ENCODE measurements around the gene BCDIN3D. TPM values are rescaled to one million over a fixed set of nuclear protein-coding genes. Genes with fewer than 3 reads are reported as not detected.
A peak's percentile ranks its signal among the peaks of the same experiment; 100 is the strongest.

BCDIN3D gene
- total and polyA plus RNA-seq, 8 donors: 2.0 to 4.8 (median 2.9) TPM

GRCh38 chr12:49823951-49824350 lies 19.0 kb downstream of the BCDIN3D start:
- intact Hi-C loops (cut with DNase I): no loop called here
- no peak for TF ChIP-seq CTCF (IDR thresholded peaks at IDR 0.05)
- no peaks in the 10 kb centered on the region for H3K9me3 ChIP-seq
- WGBS, 2 donors: 89 to 92% methylated on average over 6 of the region's 6 CpGs
- H3K27me3 ChIP-seq: no peaks in the 10 kb centered on the region
- H3K36me3 ChIP-seq: no peaks in the 10 kb centered on the region
- H3K27ac ChIP-seq: peak overlapping the region in 1 of 4 donors; percentile 57
- no peak overlapping the region for H3K4me3 ChIP-seq
- peaks cover 0 to 3% (median under 1%) of the 10 kb centered on the region in 3 donors for H3K4me1 ChIP-seq
- ATAC-seq (no peak), FAIRE-seq (no peak), DNase-seq (no peak)

GRCh38 chr12:49823350-49823749 lies 19.6 kb downstream of the BCDIN3D start:
- FAIRE-seq: no peak
- DNase-seq: no peak
- WGBS, 2 donors: 55 to 69% methylated on average over 1 of the region's 1 CpG

GRCh38 chr12:49821373-49822287 lies 21.3 kb downstream of the BCDIN3D start:
- H3K27me3 ChIP-seq: no peaks in the 10 kb centered on the region
- DNase-seq: no peak
- intact Hi-C loops (cut with DNase I): no loop called here
- no peaks in the 10 kb centered on the region for H3K9me3 ChIP-seq
- no peak overlapping the region for H3K4me3 ChIP-seq
- no peak for TF ChIP-seq CTCF (IDR thresholded peaks at IDR 0.05)
- no peak overlapping the region for H3K27ac ChIP-seq
- 84 to 85% methylated on average over 10 of the region's 10 CpGs for WGBS, 2 donors
- no peak for ATAC-seq
- H3K4me1 ChIP-seq: no peaks in the 10 kb centered on the region
- FAIRE-seq: no peak
- H3K36me3 ChIP-seq: no peaks in the 10 kb centered on the region

More at GRCh38 chr12:49823350-49823749, 19.6 kb downstream of the BCDIN3D start:
- Histone ChIP-seq H3K9me3 (no peaks in the 10 kb centered on the region), H3K36me3 (no peaks in the 10 kb centered on the region), H3K4me3 (no peak overlapping the region), H3K27me3 (no peaks in the 10 kb centered on the region), H3K27ac (no peak overlapping the region), H3K4me1 (no peaks in the 10 kb centered on the region)
- ATAC-seq: no peak
- no peak for TF ChIP-seq CTCF (IDR thresholded peaks at IDR 0.05)
- intact Hi-C loops (cut with DNase I): no loop called here

DNA sequence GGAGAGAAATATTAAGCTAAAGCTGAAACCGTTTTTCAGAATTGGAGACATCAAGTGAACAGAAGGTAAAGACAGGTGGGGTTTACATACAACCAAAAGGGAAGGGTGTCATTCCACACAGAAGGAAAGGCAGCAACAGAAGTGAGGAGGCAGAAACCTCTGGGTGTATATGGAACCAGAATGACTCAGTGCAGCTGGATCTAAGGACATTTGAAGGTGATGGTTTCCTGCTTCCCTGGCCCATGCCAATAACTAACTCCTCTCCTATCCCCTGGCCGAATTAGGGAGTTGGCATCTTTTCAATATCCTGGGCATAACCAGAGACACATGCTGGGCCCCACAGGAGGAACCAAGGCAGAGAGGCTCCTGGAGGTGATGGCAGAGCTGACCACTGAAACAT lies 23.1 kb downstream of the BCDIN3D start:
- no peak overlapping the region for H3K27ac ChIP-seq
- WGBS, 2 donors: 49 to 53% methylated on average over 2 of the region's 2 CpGs
- intact Hi-C loops (cut with DNase I): no loop called here
- no peak overlapping the region for H3K4me3 ChIP-seq
- no peaks in the 10 kb centered on the region for H3K27me3 ChIP-seq
- no peak for FAIRE-seq
- H3K9me3 ChIP-seq: no peaks in the 10 kb centered on the region
- ATAC-seq: no peak
- no peaks in the 10 kb centered on the region for H3K4me1 ChIP-seq
- no peak for TF ChIP-seq CTCF (IDR thresholded peaks at IDR 0.05)
- no peaks in the 10 kb centered on the region for H3K36me3 ChIP-seq
- no peak for DNase-seq

Data from pancreas (tissue), 10 donors.